ENCODE data around the gene TINAG.
"Not testable (repeated sequence)": the region's sequence is repeated elsewhere in the genome, so short reads cannot be mapped to it uniquely, and the experiment has no call there.

The TINAG gene

DNA sequence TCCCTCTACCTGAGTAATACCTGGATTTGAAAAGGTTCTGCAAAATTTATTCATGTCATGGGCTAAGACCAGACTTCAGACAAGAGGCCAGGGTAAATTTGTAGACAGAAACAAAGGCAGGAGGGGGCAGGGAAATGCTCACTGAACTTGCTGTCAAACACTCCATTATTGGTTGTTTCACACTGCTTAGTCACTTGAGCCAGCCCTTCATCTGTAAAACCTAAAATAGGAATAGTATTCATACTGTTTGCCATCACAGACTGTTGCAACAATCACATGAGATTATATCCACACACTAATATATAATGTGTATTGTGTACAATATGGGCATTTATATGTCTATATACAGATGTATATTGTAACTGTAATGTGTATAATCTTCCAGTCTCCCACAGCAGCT, 6.5 kb upstream of the TINAG start:
- in situ Hi-C loops (cut with HindIII; ENCODE audit: low sequenced_read_pairs) = no loop called here

DNA sequence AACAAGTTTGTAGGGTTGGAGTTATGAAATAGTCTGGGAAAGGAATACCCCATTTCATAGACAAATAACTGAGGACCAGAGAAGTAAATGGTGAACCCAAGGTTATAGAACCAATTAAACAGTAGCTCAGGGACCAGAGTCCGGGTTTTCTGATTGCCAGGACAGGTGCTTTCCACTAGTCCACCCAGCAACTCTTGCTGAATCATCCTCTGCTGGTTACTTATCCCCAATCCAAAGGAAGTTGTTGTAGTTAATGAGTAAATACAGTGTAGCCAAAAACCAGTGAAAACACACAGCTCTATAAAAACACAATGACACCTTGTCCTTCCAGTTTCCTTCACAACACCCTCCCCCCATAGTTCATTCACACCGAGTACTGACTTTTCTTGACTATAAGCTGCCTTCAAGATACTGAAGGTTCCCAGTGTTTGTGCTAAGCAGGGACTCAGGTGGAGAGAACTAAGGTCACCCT, 766 bp upstream of the TINAG start:
- in situ Hi-C loops (cut with HindIII; ENCODE audit: low sequenced_read_pairs) = no loop called here

DNA sequence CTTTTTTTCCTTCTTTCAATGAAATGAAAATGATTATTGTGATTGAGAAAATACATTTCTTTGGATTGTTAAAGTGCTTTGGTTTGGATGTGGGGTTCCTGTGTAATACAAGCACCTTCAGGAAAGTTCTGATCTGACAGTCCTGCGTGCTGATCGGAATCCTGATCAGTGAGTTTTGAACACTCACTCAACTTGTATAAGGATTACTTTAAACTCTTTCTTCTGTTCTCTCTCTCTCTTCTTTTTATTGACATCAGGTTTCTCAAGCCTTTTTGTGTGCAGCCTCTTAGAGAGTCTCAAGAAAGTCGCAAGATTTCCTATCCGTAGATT, 710 bp downstream of the TINAG start:
- in situ Hi-C loops (cut with HindIII; ENCODE audit: low sequenced_read_pairs) = no loop called here

DNA sequence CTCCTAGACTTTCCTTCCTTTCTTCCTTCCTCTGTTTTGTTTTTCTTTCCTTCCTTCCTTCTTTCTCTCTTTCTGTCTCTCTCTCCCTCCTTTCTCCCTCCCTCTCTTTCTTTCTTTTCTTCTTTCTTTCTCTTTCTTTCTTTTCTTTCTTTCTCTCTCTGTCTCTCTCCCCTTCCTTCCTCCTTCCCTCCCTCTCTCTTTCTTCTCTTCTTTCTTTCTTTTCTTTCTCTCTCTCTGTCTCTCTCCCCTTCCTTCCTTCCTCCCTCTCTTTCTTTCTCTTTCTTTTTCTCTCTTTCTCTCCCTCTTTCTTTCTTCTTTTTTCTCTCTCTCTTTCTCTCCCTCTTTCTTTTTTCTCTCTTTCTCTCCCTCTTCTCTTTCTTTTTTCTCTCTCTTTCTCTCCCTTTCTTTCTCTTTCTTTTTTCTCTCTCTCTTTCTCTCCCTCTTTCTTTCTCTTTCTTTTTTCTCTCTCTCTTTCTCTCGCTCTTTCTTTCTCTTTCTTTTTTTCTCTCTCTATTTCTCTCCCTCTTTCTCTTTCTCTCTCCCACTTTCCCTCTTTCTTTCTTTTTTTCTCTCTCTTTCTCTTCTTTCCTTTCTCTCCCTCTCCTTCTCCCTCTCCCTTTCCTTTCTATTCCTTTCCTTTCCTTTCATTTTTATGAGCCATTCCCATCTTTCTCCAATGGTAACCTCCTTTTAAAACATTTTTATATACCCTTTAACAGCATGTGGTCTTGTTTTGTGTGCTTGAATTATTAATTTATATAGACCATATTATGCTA, 2.3 kb downstream of the TINAG start:
- in situ Hi-C loops (cut with HindIII; ENCODE audit: low sequenced_read_pairs) = no loop called here

DNA sequence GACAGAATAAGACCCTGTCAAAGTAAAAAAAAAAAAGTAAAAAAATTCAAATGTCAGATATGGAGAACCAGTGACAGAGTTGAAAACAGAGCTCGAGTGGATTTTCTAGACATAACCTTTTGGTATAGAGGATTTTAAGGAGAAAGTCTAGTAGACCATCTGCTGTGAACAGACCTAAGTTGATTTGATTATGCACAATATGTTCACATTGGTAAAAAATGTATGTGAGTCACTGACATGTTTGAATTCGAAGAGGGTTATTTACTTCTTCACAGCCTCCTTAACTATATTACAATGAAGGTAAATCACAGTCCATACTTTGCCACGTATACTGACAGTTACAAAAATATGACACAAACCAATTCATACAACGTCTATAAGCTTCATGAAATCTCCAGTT, 7.4 kb downstream of the TINAG start:
- in situ Hi-C loops (cut with HindIII; ENCODE audit: low sequenced_read_pairs) = no loop called here

DNA sequence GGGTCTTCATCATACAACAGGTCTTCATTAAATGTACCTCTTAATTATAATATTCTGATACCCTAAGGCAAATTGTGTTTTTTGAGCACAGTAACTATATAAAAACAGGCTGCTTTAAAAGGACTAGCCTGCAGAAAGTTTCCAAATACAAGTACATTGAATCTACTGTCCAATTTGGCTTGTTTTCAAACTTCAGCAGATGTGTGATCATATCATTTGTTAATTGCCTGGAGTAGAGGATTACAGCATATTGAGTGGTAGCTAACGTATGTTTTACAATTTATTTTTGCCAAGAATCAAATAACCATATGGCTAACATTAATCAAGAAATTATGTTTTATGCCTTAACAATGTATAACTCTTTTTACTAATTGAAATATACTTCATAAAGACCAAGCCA, 12.6 kb downstream of the TINAG start:
- in situ Hi-C loops (cut with HindIII; ENCODE audit: low sequenced_read_pairs) = no loop called here

DNA sequence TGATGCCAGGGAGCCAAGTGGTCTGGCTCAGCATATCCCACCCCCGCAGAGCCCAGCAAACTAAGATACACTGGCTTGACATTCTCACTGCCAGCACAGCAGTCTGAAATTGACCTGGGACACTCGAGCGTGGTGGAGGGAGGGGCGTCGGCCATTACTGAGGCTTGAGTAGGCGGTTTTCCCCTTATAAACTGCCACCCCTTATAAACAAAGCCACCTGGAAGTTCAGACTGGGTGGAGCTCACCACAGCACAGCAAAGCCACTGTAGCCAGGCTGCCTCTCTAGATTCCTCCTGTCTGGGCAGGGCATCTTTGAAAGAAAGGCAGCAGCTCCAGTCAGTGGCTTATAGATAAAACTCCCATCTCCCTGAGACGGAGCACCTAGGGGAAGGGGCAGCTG, 19.4 kb downstream of the TINAG start:
- in situ Hi-C loops (cut with HindIII; ENCODE audit: low sequenced_read_pairs) = no loop called here

DNA sequence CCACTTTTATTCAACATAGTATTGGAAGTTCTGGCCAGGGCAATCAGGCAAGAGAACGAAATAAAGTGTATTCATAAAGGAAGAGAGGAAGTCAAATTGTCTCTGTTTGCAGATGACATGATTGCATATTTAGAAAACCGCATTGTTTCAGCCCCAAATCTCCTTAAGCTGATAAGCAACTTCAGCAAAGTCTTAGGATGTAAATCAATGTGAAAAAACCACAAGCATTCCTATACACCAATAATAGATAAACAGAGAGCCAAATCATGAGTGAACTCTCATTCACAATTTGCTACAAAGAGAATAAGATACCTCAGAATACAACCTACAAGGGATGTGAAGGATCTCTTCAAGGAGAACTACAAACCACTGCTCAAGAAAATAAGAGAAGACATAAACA, 23.3 kb downstream of the TINAG start:
- in situ Hi-C loops (cut with HindIII; ENCODE audit: low sequenced_read_pairs) = not testable (repeated sequence)

DNA sequence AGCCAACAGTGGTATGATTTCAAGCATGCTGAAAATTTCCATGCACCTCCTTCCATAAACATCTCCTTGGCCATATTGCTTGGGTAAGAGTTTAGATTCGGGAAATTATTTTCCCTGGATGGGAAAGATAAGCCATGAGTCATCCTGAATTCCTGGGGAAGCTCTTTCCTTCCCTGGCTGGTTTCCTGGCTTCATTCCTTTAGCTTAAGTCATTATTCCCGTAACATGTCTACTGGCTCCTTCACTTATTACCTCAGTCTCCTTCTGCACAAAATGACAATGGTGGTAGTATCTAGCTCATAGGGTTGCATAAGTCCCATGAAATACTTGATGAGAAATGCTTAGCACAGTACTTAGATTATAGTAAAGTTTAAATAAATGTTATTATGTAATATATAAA, 27.6 kb downstream of the TINAG start:
- in situ Hi-C loops (cut with HindIII; ENCODE audit: low sequenced_read_pairs) = loop anchor here (5.0 kb wide), 2 partner anchors 44 to 69 kb away; no protein-coding TSS in a partner anchor

DNA sequence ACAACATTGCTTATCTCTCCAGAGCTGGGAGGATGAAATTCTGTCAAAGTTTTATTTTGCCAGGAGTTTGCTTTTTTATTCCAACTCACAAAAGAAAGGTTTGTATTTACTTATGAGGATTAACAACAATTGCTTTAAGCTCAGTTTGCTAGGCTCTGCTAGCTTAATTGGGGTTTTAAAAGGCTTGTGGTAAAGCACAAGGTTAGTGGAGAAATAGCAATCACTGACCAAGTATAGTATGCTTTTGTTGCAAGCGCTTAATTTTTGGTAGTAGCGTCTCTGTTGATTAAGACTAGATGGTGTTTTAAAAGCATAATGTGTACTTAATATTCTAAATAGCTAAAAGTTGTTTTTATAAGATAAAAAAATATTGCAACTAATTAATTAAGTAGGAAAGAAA, 45.7 kb downstream of the TINAG start:
- in situ Hi-C loops (cut with HindIII; ENCODE audit: low sequenced_read_pairs) = no loop called here

DNA sequence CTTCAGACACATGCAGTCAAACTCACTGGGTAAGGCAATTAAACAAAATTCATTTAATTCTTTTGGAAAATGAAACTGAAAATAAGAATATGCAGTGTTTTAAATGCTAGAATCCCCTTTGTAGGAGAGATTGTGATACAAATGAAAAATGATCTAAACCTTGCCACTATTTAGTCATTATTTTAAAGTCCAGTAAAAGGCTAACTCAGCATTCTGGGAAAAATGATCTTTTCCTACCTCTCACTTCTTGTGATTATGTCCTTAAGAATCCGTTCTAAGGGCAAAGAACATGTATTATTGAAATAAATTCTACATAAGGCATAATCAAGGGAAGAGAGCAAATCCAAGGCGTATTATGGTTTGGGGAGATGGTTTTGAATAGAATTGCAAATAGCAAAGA, 46.4 kb downstream of the TINAG start:
- in situ Hi-C loops (cut with HindIII; ENCODE audit: low sequenced_read_pairs) = no loop called here

DNA sequence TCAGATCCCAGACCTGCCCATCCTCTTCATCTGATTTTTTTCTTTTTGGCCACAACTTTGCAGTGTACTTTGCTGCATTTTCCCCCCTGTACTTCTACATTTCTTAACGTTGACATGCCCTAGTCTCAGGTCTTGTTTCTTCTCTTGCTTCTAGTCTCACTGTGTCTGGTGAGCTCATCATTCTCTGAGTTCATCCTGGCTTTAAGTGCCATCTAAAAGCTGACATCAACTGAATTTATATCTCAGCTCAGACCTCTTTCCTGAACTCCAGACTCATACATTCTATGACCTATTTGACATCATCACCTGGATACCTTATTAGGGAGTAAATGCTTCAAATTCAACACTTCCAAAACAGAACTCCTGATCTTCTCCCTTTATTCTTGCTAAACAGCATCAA, 48.9 kb downstream of the TINAG start:
- in situ Hi-C loops (cut with HindIII; ENCODE audit: low sequenced_read_pairs) = no loop called here

DNA sequence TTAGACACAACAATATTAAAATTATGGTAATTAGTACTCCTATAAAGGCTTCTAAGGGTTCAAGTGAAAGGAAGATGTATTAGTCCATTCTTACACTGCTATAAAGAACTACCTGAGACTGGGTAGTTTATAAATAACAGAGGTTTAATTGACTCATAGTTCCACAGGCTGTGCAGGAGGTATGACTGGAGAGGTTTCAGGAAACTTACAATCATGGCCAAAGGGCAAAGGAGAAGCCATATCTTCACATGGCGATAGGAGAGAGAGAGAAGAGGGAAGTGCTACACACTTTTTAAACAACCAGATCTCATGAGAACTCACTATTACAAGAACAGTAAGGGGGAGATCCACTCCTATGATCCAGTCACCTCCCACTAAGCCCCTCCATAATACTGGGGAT, 52.9 kb downstream of the TINAG start:
- in situ Hi-C loops (cut with HindIII; ENCODE audit: low sequenced_read_pairs) = no loop called here

DNA sequence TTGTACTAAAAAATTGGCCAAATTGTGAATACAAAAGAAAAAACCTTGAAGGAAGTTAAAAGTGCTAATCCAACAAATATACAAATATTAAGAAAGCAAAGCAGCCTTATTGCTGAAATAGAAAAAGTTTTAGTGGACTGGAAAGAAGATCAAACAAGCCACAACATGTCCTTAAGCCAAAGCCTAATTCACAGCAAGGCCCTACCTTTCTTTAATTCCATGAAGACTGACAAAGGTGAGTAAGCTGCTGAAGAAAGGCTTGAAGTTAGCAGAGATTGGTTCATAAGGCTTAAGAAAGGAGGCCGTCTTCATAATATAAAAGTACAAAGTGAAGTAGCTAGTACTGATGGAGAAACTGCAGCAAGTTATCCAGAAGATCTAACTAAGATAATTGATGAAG, 53.5 kb downstream of the TINAG start:
- in situ Hi-C loops (cut with HindIII; ENCODE audit: low sequenced_read_pairs) = no loop called here

DNA sequence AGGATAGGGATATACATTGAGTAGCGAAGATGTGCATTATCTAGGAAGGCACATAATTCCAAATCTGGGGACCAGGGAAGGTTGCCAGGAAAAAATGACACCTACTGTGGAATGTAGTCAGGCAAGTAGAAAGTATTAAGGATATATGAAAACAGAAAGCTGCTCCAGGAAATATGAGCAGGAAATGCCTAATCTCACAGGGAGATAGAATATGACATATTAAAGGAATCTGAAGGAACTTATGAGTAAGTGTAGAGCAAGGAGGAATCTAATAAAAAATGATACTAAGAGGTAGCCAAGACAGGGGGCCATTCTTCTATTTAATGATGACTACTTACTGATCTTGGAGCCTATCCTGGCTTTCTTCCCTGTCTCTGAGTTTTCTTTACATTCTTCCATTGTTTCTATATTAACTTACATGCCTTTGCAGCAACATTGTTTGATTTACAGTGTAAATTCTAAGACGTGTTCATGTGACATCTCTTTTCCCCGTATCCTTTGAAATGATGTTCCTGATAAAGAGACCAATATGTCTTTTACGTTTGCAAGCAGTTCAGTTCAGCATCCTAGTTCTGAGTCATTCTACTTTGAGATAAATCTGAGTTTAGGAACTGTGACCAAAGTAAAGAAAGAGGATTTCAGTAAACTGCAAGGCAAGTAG, 58.6 kb downstream of the TINAG start:
- in situ Hi-C loops (cut with HindIII; ENCODE audit: low sequenced_read_pairs) = no loop called here

DNA sequence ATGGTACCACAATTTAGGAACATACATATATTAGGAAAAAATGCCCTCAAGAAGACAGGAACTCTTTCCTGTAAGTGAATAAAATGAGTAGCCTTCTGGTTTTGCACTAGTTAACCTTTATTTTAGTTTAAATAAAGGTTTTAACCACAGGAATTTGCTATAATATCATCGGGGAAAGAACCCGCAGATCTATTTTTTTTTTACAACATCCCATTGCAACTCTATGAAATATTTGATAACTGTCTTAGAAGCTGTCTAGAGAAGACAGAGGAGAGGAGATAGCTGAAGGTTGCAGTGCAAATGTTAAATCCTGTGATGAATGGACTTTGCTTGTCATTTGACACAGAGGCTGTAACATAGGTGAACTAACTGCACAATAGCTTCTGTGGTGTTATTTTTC, 69.5 kb downstream of the TINAG start:
- in situ Hi-C loops (cut with HindIII; ENCODE audit: low sequenced_read_pairs) = no loop called here

DNA sequence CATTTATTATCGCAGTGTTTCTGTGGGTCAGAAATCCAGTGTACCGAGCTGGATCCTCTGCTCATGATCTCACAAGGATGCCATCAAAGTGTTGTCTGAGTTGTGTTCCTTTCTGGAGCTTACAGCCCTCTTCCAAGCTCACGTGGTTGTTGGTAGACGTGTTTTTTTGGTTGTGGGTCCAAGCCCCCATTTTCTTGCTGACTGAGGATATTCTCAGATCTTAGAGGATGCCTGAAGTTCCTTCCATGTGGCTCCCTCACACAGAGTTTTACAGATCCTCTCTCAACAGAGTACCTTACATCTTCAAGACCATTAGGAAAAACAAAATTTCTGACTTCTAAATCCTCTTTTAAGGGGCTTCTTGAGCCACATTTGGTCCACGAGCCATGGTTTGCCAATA, 78.1 kb downstream of the TINAG start:
- in situ Hi-C loops (cut with HindIII; ENCODE audit: low sequenced_read_pairs) = no loop called here

DNA sequence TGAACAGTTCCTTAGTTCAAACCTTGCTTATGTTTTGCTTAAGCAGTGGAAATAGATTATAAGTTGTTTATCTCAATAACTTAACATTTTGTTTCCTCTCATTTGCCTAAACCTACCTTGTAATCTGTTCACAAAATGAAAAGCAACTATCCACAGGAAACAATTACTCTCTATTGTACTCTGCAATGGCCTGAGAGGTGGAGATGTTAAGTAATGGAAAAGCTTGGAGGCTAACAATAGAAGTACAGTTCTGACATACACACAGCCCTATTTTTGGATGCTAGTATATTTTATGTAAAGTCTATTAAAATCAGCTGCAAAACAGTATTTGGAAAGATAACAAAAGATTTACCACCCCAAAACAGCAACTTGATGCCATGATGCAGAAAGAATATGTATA, 82.1 kb downstream of the TINAG start:
- in situ Hi-C loops (cut with HindIII; ENCODE audit: low sequenced_read_pairs) = no loop called here

DNA sequence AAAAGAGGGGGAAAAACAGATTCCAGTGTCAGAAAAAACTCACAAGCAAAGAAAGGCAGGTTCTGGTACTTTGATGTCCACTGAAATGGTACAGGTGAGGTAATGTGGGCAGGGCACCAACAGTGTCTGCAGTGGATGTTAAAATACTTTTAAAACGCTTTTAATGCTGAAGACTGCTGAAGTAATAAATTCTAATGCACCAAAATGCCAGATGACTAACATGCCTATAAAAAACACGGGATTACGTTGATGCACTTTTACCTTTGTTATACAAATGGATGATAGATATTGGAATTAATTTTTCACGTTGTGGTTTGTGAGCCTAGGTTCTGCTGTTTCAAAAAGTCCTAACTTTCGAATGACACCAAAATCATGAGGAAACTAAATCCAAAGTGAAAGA, 83.3 kb downstream of the TINAG start:
- in situ Hi-C loops (cut with HindIII; ENCODE audit: low sequenced_read_pairs) = no loop called here

DNA sequence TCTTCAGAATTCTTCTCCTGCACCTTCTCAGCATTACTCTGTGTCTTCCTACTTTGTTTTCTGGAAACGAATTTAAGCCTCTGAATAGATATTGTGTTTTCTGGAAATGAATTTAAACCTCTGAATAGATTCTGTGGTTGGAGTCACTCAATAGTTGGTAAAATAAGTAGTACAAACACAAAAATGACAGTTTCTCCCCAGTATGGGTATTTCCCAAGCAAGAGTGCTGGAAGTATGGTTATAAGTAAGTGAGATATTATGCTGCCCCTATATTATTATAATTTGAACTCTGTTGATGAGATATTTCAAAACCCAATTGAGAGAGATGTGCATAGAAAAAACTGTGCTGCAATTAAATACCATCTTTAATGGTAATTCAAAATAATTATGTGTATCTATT, 94.9 kb downstream of the TINAG start:
- in situ Hi-C loops (cut with HindIII; ENCODE audit: low sequenced_read_pairs) = no loop called here

DNA sequence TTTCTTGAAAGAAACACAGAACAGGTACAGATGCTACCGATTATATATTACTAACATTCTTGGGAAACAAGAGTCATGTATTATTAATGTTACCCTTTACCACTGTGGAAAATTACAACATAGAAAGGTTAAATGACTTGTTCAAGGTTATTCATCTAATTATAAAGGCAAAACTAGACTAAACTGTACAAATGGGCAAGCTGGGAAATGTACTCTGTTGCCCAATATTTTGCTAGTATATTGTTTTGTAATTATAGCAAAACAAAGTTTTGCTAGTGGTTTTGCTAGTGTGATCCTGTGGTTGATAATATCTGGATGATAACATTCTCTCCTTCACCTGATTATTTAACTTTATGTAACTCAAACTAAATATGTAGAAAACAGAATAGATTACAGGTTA, 96.5 kb downstream of the TINAG start:
- in situ Hi-C loops (cut with HindIII; ENCODE audit: low sequenced_read_pairs) = no loop called here

DNA sequence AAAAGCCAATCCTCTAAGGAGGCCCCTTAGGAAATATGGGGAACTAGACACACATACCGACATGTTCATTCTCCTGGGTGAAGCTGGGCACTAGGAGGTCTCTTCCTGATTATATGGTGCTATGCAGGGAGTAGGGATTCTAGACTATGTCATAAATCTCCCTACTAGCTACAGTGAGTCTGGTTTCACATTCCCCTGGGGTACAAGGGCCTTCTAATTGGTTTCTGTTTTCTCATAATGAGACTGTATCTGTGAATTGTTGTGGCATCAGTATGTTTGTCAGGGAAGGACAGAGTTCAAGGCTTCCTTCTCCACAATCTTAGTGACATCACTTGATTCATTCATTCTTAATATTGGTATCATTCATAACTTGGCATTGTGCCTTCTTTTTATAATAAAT, 103.5 kb downstream of the TINAG start:
- in situ Hi-C loops (cut with HindIII; ENCODE audit: low sequenced_read_pairs) = no loop called here

DNA sequence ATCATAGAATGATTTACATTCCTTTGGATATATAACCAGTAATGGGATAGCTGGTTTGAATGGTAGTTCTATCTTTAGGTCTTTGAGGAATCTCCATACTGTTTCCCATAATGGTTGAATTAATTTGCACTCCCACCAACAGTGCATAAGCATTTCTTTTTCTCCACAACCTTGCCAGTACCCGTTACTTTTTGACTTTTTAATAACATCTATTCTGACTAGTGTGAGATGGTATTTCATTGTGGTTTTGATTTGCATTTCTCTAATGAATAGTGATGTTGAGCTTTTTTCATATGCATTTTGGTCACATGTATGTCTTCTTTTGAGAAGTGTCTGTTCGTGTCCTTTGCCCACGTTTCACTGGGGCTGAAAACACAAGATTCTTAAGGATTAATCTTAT, 107.3 kb downstream of the TINAG start:
- in situ Hi-C loops (cut with HindIII; ENCODE audit: low sequenced_read_pairs) = no loop called here
